HCT116 (cell line): Measurements from ENCODE around the gene RYR3. TPM values are rescaled to one million over a fixed set of nuclear protein-coding genes. Genes with fewer than 3 reads are reported as not detected.

ENCODE experiments used
- ATAC-seq: fragments of 200-7000 bp; cut with Tn5 transposase; 2 replicates; pipeline ENCODE4 v1.9.1; 2020; ENCODE audit warnings: mild to moderate bottlenecking, moderate library complexity
- BruUV-seq: library from RNA; stranded (reverse); fragments of 400-500 nt; replicated peaks from 2 replicates; lab custom pipeline; 2021; lab: Mats Ljungman, UMichigan
- CTCF ChIA-PET: fragments of 300-600 bp; sonication (Branson Sonifier 250); formaldehyde crosslinking; loops from one replicate; lab custom pipeline; 2021; ENCODE audit warnings: antibody characterized with exemption; lab: Charles Lee
- POLR2A ChIA-PET: fragments of 300-600, 350-600 bp; sonication (Branson Sonifier 250); formaldehyde crosslinking; loops from one replicate; lab custom pipeline; 2021; ENCODE audit warnings: antibody characterized with exemption; lab: Charles Lee
- RAD21 ChIA-PET, 2 experiments: fragments of 300-600 bp; sonication (Branson Sonifier 250); formaldehyde crosslinking; loops; one replicate each; lab custom pipeline; 2023; ENCODE audit warnings: low total read pairs in 2 of 2; ENCODE audit not compliant: uncharacterized antibody in 2 of 2, unreplicated experiment in 2 of 2, low non-redundant PET in 1 of 2; lab: Charles Lee
- DNase-seq: peaks from one replicate; pipeline ENCODE4 v3.0.0-alpha.2; 2010; ENCODE audit warnings: low read depth, low spot score
- H2AFZ ChIP-seq: fragments of 200-600 bp; shearing (Covaris generic), sonication (generic); 2 replicates; pipeline ENCODE4 v1.6.1; 2017; ENCODE audit warnings: low read depth, mixed run types, mixed read lengths, antibody characterized with exemption, low read length; ENCODE audit not compliant: poor library complexity, severe bottlenecking
- H3K27ac ChIP-seq: 2 replicates; pipeline ENCODE4 v1.5.1; 2012; ENCODE audit warnings: low read depth, low read length
- H3K27me3 ChIP-seq: fragments of 200-600 bp; sonication (generic); 2 replicates; pipeline ENCODE4 v1.6.1; 2016; ENCODE audit warnings: mixed run types, low read length, mixed read lengths; ENCODE audit not compliant: insufficient read depth
- H3K36me3 ChIP-seq, 2 experiments: fragments of 200-500 bp in 1 of 2; fragments of 200-600 bp in 1 of 2; sonication (Bioruptor generic) in 1 of 2; sonication (generic) in 1 of 2; 2 replicates each; pipeline versions ENCODE4 v1.5.1 to v1.6.1; 2014 to 2016; ENCODE audit warnings: low read length in 2 of 2, inconsistent platforms in 1 of 2, mixed read lengths in 1 of 2, mixed run types in 1 of 2; ENCODE audit not compliant: insufficient read depth in 2 of 2, control insufficient read depth in 1 of 2
- H3K4me1 ChIP-seq, 2 experiments: fragments of 200-600 bp in 1 of 2; sonication (generic) in 1 of 2; 2 replicates each; pipeline versions ENCODE4 v1.5.1 to v1.6.1; 2012 to 2017; ENCODE audit warnings: low read length in 2 of 2, inconsistent platforms in 1 of 2, mild to moderate bottlenecking in 1 of 2, mixed read lengths in 1 of 2, mixed run types in 1 of 2, moderate library complexity in 1 of 2; ENCODE audit not compliant: insufficient read depth in 2 of 2, control insufficient read depth in 1 of 2
- H3K4me2 ChIP-seq: fragments of 200-600 bp; sonication (generic); 2 replicates; pipeline ENCODE4 v1.6.1; 2017; ENCODE audit warnings: mixed run types, low read length, mixed read lengths
- H3K4me3 ChIP-seq, 2 experiments: fragments of 200-600 bp in 1 of 2; sonication (generic) in 1 of 2; replicated peaks in 1 of 2; 2 replicates each; pipeline ENCODE4 v1.5.1; 2011 to 2016; ENCODE audit warnings: low read length in 2 of 2, control low read depth in 1 of 2, low read depth in 1 of 2, mild to moderate bottlenecking in 1 of 2, mixed read lengths in 1 of 2, mixed run types in 1 of 2
- H3K79me2 ChIP-seq: fragments of 200-600 bp; sonication (generic); 2 replicates; pipeline ENCODE4 v1.6.1; 2017; ENCODE audit warnings: mild to moderate bottlenecking, mixed run types, low read length, moderate library complexity, mixed read lengths; ENCODE audit not compliant: insufficient read depth
- H3K9ac ChIP-seq: fragments of 200-600 bp; sonication (generic); 2 replicates; pipeline ENCODE4 v1.6.1; 2016; ENCODE audit warnings: low read length, mixed read lengths
- H3K9me2 ChIP-seq: fragments of 200-600 bp; sonication (generic), shearing (Covaris generic); 2 replicates; pipeline ENCODE4 v1.6.1; 2017; ENCODE audit warnings: mixed run types, mild to moderate bottlenecking, moderate library complexity; ENCODE audit not compliant: insufficient read depth
- H3K9me3 ChIP-seq, 2 experiments: fragments of 200-500 bp in 1 of 2; fragments of 200-600 bp in 1 of 2; sonication (Bioruptor generic) in 1 of 2; sonication (generic) in 1 of 2; 2 replicates each; pipeline ENCODE4 v1.6.1; 2014 to 2017; ENCODE audit warnings: low read length in 2 of 2, mixed read lengths in 2 of 2, inconsistent platforms in 1 of 2, low read depth in 1 of 2, mild to moderate bottlenecking in 1 of 2, mixed run types in 1 of 2, moderate library complexity in 1 of 2; ENCODE audit not compliant: control insufficient read depth in 1 of 2, insufficient read depth in 1 of 2
- H4K20me1 ChIP-seq: fragments of 200-600 bp; sonication (generic), shearing (Covaris generic); 2 replicates; pipeline ENCODE4 v1.6.1; 2017; ENCODE audit warnings: mixed run types, mild to moderate bottlenecking, moderate library complexity; ENCODE audit not compliant: insufficient read depth
- CBX3 ChIP-seq: IDR thresholded peaks from 2 replicates; pipeline ENCODE4 v1.6.1; 2012; ENCODE audit warnings: low read depth
- EZH2 ChIP-seq: fragments of 200-600 bp; sonication (generic); IDR thresholded peaks from 2 replicates; pipeline ENCODE4 v1.6.1; 2017; ENCODE audit warnings: antibody characterized with exemption, mixed run types
- EZH2phosphoT487 ChIP-seq: fragments of 200-600 bp; IDR thresholded peaks from 2 replicates; pipeline ENCODE4 v1.6.1; 2018; ENCODE audit warnings: antibody characterized with exemption, borderline replicate concordance
- RAD21 ChIP-seq: IDR thresholded peaks from 2 replicates; pipeline ENCODE4 v1.6.1; 2012; ENCODE audit warnings: low read depth, mild to moderate bottlenecking
- REST ChIP-seq: IDR thresholded peaks from 2 replicates; pipeline ENCODE4 v1.6.1; 2012; ENCODE audit warnings: low read depth
- SIN3A ChIP-seq: IDR thresholded peaks from 2 replicates; pipeline ENCODE4 v1.6.1; 2012; ENCODE audit warnings: low read depth
- SP1 ChIP-seq: IDR thresholded peaks from 2 replicates; pipeline ENCODE4 v1.6.1; 2012; ENCODE audit warnings: low read depth
- ZFX ChIP-seq: fragments of 450-650 bp; IDR thresholded peaks from 2 replicates; pipeline ENCODE4 v1.6.1; 2017
- ZNF274 ChIP-seq: fragments of 200-500 bp; sonication (Bioruptor generic); IDR thresholded peaks from 2 replicates; pipeline ENCODE4 v1.6.1; 2014; ENCODE audit warnings: mild to moderate bottlenecking, low read depth, low read length, inconsistent platforms
- intact Hi-C: fragments of 100-400 bp; cut with micrococcal nuclease; formaldehyde crosslinking; loops from 2 replicates; pipeline ENCODE4 v1.10.0; 2022
- total RNA-seq: library from RNA; stranded (reverse); gene quantifications from one replicate; pipeline ENCODE4 v1.2.1, GENCODE V29; 2021; ENCODE audit not compliant: unreplicated experiment

Gene RYR3
- total RNA-seq, 1 experiment from 2014 or later: not detected

DNA sequence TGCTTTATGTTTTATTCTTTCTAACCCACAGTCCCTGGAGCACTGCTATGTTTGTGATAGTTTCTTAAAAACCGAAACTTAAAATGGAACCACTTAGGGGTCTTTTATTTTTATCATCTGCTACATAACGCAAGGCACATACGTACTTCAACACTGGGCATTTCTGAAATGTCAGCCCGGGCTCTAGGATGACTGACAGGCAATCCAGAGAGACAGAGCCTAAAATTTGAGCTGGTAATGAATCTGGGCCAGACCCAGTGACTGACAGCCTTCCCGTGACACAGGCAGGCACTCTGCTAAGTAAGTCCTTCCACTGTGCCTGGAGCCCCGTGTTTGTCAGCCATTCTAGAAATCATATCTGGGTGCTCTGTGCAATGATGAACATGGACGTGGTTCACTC, 84.6 kb downstream of the RYR3 start:
- Histone ChIP-seq H3K4me2 (no peak overlapping the region), H3K27ac (no peak overlapping the region), H3K9ac (no peak overlapping the region), H3K27me3 (peaks cover 81% of the 10 kb centered on the region), H3K79me2 (no peaks in the 10 kb centered on the region), H4K20me1 (no peaks in the 10 kb centered on the region), H3K4me1 (no peaks in the 10 kb centered on the region), H3K36me3 (no peaks in the 10 kb centered on the region), H2AFZ (no peak overlapping the region), H3K9me3 (no peaks in the 10 kb centered on the region), H3K9me2 (no peaks in the 10 kb centered on the region), H3K4me3 (no peak overlapping the region)
- DNase-seq: no peak
- ChIA-PET POLR2A (no interaction called here), CTCF (no interaction called here), RAD21 (no interaction called here)
- TF ChIP-seq RAD21: no peak
- no peak for TF ChIP-seq SIN3A
- no peak for TF ChIP-seq ZFX
- no peak for TF ChIP-seq CBX3
- no peak for TF ChIP-seq SP1
- no peak for TF ChIP-seq EZH2
- no peak for ATAC-seq
- intact Hi-C loops: no loop called here
- BruUV-seq: no TSS peak

DNA sequence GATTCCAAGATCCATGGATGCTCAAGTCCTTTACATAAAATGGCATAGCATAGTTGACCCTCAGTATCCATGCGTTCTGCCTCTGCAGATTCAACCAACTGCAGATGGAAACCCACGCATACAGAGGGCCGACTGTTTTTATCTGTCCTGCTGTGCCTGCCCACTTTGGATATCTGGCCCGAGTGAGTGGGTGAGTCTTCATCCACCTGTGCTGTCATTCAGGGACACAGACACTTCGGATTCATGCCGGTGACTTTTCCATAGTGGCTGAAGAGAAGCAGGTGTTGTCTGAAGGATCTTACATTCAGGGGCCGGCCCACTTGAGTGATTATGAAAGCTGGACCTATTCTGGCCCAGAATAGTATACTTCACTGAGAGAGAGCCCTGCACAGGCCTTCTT, 85.1 kb downstream of the RYR3 start:
- Histone ChIP-seq H3K9ac (no peak overlapping the region), H3K27ac (no peak overlapping the region), H3K79me2 (no peaks in the 10 kb centered on the region), H3K27me3 (peaks cover 82% of the 10 kb centered on the region), H3K9me2 (no peaks in the 10 kb centered on the region), H3K4me3 (no peak overlapping the region), H4K20me1 (no peaks in the 10 kb centered on the region), H3K9me3 (no peaks in the 10 kb centered on the region), H3K4me1 (no peaks in the 10 kb centered on the region), H3K36me3 (no peaks in the 10 kb centered on the region), H2AFZ (no peak overlapping the region), H3K4me2 (no peak overlapping the region)
- RAD21 ChIA-PET: no interaction called here
- TF ChIP-seq ZNF274 (no peak), EZH2phosphoT487 (no peak), REST (no peak), RAD21 (no peak)
- POLR2A ChIA-PET: no interaction called here
- CTCF ChIA-PET: no interaction called here
- DNase-seq: no peak
- no TSS peak for BruUV-seq
- ATAC-seq: no peak
- intact Hi-C loops: no loop called here
